ENCODE measurements around the gene CTSZ.

- TF ChIP-seq EZH2 (IDR thresholded peaks at IDR 0.05; ENCODE audit: low read depth) = no peak
- TF ChIP-seq, protein P1, sequence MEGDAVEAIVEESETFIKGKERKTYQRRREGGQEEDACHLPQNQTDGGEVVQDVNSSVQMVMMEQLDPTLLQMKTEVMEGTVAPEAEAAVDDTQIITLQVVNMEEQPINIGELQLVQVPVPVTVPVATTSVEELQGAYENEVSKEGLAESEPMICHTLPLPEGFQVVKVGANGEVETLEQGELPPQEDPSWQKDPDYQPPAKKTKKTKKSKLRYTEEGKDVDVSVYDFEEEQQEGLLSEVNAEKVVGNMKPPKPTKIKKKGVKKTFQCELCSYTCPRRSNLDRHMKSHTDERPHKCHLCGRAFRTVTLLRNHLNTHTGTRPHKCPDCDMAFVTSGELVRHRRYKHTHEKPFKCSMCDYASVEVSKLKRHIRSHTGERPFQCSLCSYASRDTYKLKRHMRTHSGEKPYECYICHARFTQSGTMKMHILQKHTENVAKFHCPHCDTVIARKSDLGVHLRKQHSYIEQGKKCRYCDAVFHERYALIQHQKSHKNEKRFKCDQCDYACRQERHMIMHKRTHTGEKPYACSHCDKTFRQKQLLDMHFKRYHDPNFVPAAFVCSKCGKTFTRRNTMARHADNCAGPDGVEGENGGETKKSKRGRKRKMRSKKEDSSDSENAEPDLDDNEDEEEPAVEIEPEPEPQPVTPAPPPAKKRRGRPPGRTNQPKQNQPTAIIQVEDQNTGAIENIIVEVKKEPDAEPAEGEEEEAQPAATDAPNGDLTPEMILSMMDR (conservative IDR thresholded peaks at IDR 0.05) = no peak
Measured at GRCh38 chr20:58973866-58974265, 33.2 kb downstream of the CTSZ start.

All from PC-9 (cell line).